ENCODE data around the gene TMEM217.
"Not testable (repeated sequence)": the region's sequence is repeated elsewhere in the genome, so short reads cannot be mapped to it uniquely, and the experiment has no call there.

The TMEM217 gene

DNA sequence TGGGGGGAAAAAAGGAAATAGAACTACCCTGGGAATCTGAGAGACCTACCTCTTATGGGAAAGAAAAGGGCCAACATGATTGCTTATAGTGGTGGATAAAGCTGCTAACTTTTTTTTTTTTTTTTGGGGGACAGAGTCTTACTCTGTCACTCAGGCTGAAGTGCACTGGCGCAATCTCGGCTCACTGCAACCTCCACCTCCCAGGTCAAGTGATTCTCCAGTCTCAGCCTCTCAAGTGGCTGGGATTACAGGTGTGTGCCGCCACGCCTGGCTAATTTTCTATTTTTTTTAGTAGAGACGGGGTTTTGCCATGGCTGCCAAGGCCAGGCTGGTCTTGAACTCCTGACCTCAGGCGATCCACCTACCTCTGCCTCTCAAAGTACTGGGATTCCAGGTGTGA lies 39.9 kb downstream of the TMEM217 start:
- no peak for DNase-seq (ENCODE audit: low spot score)

DNA sequence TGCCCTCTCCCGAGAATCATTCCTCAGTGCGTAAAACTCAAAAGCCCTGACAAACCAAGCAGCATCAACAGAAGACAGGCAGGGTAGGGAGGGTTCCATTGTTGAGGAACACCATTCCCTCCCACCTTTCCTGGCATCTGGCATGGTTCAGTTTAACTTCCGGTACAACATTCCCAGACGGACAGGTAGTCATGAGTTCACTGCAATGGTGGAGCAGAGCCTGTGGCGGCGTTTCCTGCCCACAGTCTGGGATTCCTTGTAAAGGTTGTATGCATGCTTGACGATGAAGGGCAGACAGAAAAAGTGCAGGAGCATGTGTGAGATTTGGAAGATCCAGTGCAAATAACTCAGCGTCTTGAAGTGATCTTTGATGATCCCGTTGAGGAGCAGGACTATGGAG lies 45.7 kb downstream of the TMEM217 start:
- DNase-seq (ENCODE audit: low spot score), result no peak

DNA sequence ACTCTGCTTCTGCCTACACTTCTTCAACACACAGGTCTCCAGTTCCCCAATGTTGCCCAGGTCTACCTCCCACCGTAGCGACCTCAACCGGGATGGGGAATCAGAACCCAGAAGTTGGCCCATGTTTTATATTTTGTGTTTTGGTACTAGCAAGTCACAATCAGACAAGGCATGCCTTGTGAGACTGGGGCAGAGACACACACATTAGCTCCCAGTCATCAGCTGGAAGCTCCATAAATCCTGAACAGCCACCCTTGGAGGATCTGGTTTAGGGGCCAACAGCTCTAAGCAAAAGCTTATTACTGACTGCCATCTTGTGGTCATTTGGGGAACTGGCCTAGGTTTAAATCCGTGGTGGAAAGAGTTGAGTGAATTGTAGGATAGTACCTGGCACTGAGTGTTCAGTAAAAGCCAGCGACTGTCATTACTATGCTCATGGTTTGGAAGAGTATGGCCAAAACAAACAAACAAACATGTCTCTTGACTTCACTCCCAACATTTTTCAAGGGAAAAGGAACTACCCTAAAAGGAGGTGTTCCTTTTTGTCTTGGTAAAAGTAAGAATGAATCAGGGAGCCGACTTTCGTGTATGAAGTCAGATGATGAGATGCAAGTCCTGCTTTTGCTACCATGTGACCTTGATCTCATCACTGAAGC lies 47.5 kb downstream of the TMEM217 start:
- DNase-seq (ENCODE audit: low spot score), result peak; percentile 75

DNA sequence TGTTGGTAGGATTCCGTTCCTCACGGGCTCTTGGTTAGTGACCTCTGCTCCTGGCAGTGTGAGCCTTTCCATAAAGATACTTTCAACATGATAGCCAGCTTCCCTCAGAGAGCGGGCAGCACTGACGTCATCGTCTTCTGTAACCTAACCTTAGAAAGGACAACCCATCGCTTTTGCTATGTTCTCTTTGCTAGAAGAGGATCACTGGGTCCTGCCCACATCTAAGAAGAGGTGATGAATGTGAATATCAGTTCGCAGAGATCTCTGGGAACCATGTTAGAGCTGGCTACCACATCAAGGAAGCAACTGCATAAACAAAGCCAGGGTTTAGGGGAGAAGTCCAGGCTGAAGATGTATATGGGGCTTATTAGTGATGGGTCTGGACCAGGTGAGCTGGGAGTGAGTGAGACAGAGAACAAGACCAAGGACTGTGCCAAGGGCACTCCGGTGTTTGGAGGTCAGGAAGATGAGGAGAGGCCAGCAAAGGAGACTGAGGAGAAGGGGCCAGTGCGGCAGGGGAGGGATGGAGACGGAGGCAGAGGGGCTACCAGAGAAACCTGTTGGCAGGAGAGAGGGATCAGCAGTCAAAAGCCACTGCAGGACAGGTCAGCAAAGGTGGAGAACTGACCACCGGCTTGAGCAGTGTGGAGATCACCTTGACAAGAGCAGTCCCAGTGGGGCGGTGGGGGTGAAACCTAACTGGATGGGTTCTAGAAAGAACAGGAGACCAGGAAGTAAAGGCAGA lies 48.3 kb downstream of the TMEM217 start:
- no peak for DNase-seq (ENCODE audit: low spot score)

DNA sequence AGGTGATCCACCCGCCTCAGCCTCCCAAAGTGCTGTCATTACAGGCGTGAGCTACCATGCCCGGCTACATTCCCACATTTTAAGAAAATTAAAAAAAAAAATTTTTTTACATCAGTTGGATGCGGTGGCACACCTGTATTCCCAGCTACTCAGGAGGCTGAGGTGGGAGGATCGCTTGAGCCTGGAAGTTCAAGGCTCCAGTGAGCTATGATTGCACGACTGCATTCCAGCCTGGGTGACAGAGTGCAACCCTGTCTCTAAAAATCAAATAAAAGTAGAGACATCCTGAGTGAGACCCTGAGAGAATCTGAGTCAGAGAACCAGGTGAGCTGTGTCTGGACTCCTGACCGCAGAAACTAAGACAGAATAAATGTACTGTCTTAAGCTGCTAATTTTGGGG lies 49.2 kb downstream of the TMEM217 start:
- no peak for DNase-seq (ENCODE audit: low spot score)

DNA sequence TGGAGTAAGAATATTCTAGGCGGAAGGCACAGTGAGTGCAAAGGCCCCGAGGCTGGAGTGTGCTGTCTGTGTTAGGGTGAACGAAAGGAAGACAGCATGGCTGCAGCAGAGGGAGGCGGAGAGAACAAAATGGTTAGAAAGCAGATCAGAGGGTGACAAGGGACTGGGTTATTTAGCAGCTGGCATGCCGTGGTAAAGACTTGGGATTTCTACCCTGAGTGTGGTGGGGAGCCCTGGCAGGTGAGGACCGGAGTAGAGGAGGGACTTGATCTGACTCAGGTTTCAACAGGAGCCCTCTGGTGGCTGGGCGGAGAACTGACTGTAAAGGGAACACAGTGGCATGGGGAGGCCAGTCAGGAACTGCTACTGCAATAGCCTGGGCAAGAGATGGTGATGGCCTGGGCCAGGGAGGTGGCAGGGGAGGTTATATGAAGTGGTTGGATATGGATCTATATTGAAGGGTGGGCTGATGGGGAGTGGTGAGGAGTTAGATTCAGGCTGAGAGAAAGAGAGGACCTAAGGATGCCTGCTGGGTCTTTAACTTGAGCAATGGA lies 50.0 kb downstream of the TMEM217 start:
- peak; percentile 72 for DNase-seq (ENCODE audit: low spot score)

DNA sequence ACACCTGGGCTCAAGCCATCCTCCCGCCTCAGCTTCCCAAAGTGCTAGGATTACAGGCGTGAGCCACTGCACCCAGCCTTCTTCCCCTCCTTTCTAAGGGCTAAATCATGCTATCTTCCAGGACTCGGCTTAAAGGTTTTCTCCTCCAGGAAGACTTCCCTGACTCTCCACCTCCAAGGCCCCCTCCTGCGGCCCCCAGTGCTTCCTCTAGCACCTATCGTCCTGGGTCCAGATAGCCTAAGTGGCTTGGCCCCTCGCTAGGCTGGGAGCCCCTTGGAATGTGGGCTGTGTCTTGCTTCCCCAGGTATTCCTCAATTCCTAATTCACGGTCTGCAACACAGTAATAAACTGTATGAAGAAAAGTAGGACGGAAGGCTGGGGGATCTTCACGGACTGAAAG lies 51.3 kb downstream of the TMEM217 start:
- DNase-seq (ENCODE audit: low spot score), result no peak

DNA sequence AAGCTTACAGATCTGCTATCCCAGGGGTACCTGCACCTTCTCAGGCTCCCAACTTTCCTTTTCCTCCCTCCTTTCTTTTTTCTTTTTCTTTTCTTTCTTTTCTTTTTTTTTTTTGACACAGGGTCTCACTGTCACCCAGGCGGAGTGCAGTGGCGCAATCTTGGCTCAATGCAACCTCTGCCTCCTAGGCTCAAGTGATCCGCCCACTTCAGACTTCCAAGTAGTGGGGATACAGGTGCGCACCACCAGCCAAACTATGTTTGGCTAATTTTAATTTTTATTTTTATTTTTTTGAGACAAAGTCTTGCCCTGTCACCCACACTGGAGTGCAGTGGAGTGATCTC lies 52.0 kb downstream of the TMEM217 start:
- DNase-seq (ENCODE audit: low spot score), result no peak

DNA sequence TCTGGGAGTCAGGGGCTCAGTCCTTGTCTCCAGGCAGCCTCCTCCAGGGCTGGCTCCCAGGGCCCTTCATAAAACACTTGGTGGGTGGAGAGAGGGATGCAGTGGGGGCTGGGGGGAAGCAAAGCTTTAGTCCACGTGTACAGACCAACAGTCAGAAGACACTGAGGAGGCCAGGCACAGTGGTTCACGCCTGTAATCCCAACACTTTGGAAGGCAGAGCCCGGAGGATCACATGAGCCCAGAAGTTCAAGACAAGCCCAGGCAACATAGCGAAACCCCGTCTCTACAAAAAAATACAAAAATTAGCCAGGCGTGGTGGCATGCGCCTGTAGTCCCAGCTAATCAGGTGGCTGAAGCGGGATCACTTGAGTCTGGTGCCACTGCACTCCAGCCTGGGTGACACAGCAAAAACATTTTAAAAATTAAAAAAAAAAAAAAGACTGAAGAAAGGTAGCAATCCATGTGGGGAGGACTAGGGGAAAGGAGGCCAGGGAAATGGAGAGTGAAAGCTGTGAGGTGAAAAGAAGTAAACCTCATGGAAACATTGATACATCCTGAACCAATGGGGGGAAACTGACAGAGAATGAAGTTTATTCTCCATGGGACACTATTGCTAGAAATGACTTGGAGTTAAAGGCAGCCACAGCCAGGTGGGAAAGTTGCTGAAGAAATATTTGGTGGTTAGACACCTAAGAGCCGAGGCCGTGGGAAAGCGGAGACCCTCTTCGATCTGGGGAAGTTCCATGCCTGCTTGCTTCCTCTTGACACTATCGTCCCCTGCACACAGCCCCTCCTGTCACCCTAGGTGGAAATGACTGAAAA lies 52.6 kb downstream of the TMEM217 start:
- no peak for DNase-seq (ENCODE audit: low spot score)

DNA sequence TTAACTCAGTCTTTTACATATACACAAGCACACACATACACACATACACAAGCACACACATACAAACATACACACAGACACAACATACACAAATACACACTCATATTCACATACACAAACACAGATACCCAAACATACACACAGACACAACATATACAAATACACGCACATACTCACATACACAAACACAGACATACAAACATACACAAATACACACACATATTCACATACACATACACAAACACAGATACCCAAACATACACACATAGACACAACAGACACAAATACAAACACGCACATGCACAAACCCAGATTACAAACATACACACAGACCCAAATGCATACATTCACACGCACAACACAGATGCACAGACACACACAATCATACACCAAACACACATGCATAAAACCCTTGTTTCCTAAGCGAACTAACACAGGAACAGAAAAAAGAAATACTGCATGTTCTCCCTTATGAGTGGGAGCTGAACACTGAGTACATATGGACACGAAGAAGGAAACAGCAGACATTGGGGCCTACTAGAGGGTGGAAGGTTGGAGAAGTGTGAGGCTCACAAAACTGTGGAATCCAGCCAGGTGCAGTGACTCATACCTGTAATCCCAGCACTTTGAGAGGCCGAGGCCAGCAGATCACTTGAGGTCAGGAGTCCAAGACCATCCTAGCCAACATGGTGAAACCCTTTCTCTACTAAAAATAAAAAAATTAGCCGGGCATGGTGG lies 53.8 kb downstream of the TMEM217 start:
- peak; percentile 36 for DNase-seq (ENCODE audit: low spot score)

DNA sequence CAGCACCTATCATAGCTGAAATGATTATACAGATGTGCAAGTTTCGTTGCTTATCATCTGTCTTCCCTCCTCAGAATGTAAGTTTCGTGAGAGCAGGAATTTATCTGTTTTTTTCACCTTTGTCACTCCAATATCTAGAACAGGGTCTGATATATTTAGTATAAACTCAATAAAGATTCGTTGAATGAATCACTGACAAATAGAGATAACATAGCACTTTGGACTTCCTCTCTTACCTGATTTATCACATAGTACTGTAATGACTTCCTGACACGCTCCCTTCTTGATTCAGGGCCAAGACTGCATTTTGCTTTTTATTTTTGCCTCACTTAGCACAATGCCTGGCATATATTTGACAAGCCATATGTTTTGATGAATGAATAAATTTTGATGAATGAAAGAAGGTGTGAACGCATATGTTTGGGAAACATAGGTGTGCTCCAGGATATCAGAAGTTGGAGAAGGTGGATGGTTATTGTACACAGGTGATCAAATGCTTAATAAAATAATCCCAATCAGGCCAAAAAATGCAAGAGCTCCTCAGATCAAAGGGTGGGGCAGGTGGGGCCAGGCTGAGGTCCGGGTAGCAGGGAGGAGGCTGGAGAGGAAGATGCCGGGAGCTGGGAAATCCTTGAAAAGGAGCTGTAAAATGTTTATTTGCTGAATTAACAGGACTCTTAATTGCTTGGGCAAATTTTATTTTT lies 55.0 kb downstream of the TMEM217 start:
- DNase-seq (ENCODE audit: low spot score), result no peak

DNA sequence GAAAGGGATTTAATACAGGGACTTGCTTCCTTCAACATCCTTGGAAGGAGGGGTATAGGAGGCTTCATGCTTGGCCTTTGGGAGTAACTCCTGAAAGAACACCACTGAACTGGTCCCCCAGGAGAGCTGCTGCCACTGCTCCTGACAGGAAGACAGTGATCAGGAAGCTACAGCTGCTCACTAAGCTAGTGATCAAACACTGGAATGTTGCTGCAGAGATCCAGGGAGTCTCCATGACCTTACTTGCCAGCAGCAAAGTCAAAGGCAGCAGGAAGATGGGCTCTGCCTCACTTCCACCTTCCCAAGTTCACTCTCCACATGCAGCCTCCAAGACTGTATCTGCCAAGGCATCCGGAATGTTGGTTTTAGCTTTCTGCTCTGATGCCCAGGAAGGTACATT lies 56.2 kb downstream of the TMEM217 start:
- no peak for DNase-seq (ENCODE audit: low spot score)

DNA sequence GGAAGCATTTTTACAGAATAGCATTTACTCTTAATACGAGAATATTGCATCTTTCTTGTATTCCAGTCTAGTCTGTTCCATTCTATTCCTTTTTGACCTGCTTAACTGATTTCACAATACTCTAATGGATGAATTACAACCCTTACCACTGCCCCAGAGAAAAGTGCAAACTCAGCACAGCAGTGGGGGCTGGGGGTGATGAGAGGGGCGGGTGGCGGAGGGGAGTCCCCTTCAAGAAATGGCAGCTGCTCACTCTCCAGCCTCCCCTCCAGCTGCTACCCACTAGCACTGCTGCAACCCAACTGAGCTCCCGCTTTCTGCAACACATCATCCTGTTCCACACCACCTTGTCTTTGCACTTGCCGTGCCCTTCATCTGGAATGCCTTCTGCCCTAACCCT lies 57.9 kb downstream of the TMEM217 start:
- DNase-seq (ENCODE audit: low spot score), result no peak

DNA sequence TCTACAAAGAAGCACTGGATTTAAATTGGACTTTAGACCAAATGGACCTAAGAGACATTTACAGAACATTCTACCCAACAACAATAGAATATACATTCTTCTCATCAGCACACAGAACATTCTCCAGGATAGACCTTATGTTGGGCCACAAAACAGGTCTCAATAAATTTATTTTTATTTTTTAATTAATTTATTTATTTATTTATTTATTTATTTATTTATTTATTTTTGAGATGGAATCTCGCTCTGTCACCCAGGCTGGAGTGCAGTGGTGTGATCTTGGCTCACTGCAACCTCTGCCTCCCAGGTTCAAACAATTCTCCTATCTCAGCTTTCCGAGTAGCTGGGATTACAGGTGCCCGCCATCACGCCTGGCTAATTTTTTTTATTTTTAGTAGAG lies 61.5 kb downstream of the TMEM217 start:
- DNase-seq (ENCODE audit: low spot score), result not testable (repeated sequence)

DNA sequence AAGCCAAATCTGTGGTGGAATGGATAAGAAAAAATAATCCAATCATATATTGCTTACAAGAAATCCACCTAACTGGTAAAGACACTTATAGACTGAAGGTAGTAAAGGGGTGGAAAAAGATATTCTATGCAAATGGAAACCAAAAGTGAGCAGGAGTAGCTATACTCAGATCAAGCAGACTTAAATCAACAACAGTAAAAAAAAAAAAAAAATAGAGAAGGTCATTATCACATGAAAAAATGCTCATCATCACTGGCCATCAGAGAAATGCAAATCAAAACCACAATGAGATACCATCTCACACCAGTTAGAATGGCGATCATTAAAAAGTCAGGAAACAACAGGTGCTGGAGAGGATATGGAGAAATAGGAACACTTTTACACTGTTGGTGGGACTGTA lies 63.1 kb downstream of the TMEM217 start:
- not testable (repeated sequence) for DNase-seq (ENCODE audit: low spot score)

DNA sequence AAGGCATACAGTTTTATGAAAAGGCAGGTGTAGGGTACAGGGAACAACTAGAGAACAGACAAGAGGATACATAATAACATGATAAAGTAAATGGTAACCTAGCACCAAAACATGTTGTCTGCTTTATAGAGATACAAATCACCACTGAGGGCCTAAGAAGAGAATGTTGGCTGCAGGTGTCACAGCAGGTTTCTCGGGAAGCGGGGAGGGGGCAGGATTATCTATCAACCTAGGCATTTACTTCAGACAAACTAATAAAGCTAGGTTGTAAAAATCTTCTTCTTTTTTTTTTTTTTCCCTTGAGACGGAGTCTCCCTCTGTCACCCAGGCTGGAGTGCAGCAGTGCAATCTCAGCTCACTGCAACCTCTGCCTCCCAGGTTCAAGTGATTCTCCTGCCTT lies 65.3 kb downstream of the TMEM217 start:
- no peak for DNase-seq (ENCODE audit: low spot score)

DNA sequence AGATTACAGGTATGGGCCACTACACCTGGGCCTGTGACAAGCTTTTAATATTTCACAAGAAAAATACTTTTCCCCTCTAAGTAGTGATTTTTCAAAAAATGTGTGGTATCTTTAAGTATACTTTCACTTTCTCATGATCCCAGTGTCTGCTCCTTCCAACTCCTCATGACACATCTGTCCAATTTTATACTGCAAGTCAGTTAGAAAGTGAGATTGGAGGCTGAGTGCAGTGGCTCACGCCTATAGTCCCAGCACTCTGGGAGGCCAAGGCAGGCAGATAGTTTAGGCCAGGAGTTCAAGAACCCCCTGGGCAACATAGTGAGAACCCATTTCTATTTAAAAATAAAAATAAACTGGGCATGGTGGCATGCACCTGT lies 67.8 kb downstream of the TMEM217 start:
- no peak for DNase-seq (ENCODE audit: low spot score)

DNA sequence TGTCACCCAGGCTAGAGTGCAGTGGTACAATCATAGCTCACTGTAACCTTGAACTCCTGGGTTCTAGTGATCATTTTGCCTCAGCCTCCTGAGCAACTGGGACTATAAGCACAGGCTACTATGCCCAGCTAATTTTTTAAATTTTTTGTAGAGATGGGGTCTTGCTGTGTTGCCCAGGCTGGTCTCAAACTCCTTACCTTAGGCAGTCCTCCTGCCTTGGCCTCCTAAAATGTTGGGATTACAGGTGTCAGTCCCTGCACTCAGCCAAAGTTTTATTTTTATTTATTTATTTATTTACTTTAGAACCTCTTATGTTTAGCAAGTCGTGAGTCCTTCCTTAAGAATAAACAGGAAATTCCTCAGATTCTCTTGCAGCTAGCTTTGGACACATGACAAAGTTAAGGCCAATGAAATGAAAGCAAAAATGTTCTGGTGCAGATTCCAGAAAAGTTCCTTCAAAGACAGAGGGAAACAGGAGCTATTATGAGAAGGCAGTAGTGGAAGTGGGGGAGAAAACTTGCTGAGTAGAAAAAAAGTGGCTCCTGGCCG lies 68.9 kb downstream of the TMEM217 start:
- no peak for DNase-seq (ENCODE audit: low spot score)

DNA sequence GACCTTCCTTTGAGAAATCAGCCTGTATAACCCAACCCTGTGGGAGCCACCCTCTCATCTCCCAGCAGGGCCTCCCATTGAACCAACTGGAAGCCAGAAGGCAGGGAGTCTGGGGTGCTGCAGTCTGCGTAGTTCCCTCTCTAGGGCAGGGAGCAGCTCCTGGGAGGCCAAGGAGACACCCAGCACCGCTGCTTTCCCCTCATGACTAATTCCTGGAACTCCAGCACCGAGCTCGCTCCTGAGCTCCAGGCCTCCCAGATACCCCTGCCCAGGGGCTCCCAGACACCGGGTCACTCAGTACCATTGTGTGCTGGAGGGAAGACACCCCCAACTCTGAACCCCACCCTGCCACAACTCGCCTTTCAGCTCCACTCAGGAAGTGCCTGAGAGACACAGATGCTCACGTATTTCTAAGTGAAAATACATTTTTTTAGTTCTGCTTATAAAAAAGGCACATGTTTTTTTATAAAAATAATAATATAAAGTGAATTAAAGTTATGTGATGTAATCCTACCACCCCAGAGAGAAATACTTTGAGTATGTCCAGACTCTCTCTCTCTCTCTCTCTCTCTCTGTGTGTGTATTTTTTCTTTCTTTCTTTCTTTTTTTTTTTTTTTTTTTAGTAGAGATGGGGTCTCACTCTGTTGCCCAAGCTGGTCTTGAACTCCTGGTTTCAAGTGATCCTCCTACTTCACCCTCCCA lies 70.5 kb downstream of the TMEM217 start:
- no peak for DNase-seq (ENCODE audit: low spot score)

DNA sequence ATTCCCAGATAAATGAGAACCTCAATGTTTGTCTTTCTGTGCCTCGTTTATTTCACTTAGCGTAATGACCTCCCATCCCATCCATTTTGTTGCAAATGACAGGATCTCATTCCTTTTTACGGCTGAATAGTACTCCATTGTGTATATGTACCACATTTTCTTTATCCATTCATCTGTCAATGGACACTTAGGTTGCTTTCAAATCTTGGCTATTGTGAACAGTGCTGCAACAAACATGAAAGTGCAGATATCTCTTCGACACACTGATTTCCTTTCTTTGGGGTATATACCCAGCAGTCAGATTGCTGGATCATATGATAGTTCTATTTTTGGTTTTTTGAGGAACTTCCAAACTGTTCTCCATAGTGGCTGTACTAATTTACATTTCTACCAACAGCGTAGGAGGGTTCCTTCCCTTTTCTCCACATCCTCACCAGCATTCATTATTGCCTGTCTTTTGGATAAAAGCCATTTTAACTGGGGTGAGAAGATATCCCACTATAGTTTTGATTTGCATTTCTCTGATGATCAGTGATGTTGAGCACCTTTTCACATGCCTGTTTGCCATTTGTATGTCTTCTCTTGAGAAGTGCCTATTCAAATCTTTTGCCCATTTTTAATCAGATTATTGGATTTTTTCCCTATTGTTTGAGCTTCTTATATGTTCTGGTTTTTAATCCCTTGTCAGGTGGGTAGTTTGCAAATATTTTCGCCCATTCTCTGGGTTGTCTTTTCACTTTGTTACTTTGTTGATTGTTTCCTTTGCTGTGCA lies 71.8 kb downstream of the TMEM217 start:
- not testable (repeated sequence) for DNase-seq (ENCODE audit: low spot score)
